Measurements from ENCODE around the gene HEATR5A. TPM values are rescaled to one million over a fixed set of nuclear protein-coding genes. Genes with fewer than 3 reads are reported as not detected.

The HEATR5A gene
- total and polyA plus RNA-seq, 2 of the 13 experiments (the other 11 are each of a cell fraction or from before 2014, with no cell fraction given), result 36.4 to 105 TPM

GRCh38 chr14:31266437-31267331, 153.7 kb downstream of the HEATR5A start (continued):
- TF ChIP-seq ZNF281 (CRISPR knock-in tag; IDR thresholded peaks at IDR 0.05; ENCODE audit: borderline replicate concordance) (peak; percentile 38; the same call in 1 of the 2 replicates), THAP7 (CRISPR knock-in tag; IDR thresholded peaks at IDR 0.05) (0 out of 2 replicates have a peak, but pooled peaks have one; percentile 58), ZNF414 (CRISPR knock-in tag; IDR thresholded peaks at IDR 0.05) (0 out of 2 replicates have a peak, but pooled peaks have one; percentile 18), NCOA1 (CRISPR knock-in tag; IDR thresholded peaks at IDR 0.05) (peak; percentile 84), NKX3-1 (CRISPR knock-in tag; IDR thresholded peaks at IDR 0.05) (no peak), ZNF770 (CRISPR knock-in tag; IDR thresholded peaks at IDR 0.05) (peak; percentile 43), PREB (CRISPR knock-in tag; IDR thresholded peaks at IDR 0.05) (no peak), ATF3 (CRISPR knock-in tag; IDR thresholded peaks at IDR 0.05) (peak; percentile 56), ZSCAN30 (CRISPR knock-in tag; IDR thresholded peaks at IDR 0.05) (no peak), ZNF20 (CRISPR knock-in tag; IDR thresholded peaks at IDR 0.05) (no peak), GPBP1L1 (CRISPR knock-in tag; IDR thresholded peaks at IDR 0.05) (no peak), DMAP1 (CRISPR knock-in tag; IDR thresholded peaks at IDR 0.05) (0 out of 2 replicates have a peak, but pooled peaks have one; percentile 6), SP4 (CRISPR knock-in tag; IDR thresholded peaks at IDR 0.05) (peak; percentile 32; the same call in 1 of the 2 replicates), WIZ (CRISPR knock-in tag; IDR thresholded peaks at IDR 0.05) (0 out of 2 replicates have a peak, but pooled peaks have one; percentile 38), ZNF292 (CRISPR knock-in tag; IDR thresholded peaks at IDR 0.05; ENCODE audit: borderline replicate concordance, low read depth) (0 out of 2 replicates have a peak, but pooled peaks have one; percentile 32), IRF9 (CRISPR knock-in tag; IDR thresholded peaks at IDR 0.05; ENCODE audit: borderline replicate concordance) (peak; percentile 62; the same call in 1 of the 2 replicates)
